HepG2 (cell line): ENCODE measurements around the gene ADGRB3. TPM values are rescaled to one million over a fixed set of nuclear protein-coding genes. Genes with fewer than 3 reads are reported as not detected.

Source experiments
- BATF2 ChIP-seq: sonication (generic); formaldehyde crosslinking; IDR thresholded peaks from 2 replicates; pipeline ENCODE4 v1.8.0; 2022; ENCODE audit warnings: mild to moderate bottlenecking, missing genetic modification reagents, moderate library complexity
- GFI1 ChIP-seq: sonication (generic); formaldehyde crosslinking; IDR thresholded peaks from 2 replicates; pipeline ENCODE4 v1.5.0; 2020; ENCODE audit warnings: missing genetic modification reagents, mild to moderate bottlenecking, borderline replicate concordance
- GZF1 ChIP-seq: sonication (generic); formaldehyde crosslinking; IDR thresholded peaks from 2 replicates; pipeline ENCODE4 v1.5.1; 2020; ENCODE audit warnings: mild to moderate bottlenecking, missing genetic modification reagents
- HES4 ChIP-seq: sonication (generic); formaldehyde crosslinking; IDR thresholded peaks from 2 replicates; pipeline ENCODE4 v1.9.0; 2021; ENCODE audit warnings: mild to moderate bottlenecking, missing genetic modification reagents, borderline replicate concordance
- IKZF5 ChIP-seq: IDR thresholded peaks from 2 replicates; pipeline ENCODE4 v1.6.1; 2018; ENCODE audit warnings: missing genetic modification reagents, mild to moderate bottlenecking, missing compliant biosample characterization
- MBD4 ChIP-seq: IDR thresholded peaks from 2 replicates; pipeline ENCODE4 v1.6.1; 2012; ENCODE audit warnings: low read length, inconsistent platforms, borderline replicate concordance
- NR2F1 ChIP-seq, 2 experiments: fragments of 450-650 bp in 1 of 2; formaldehyde crosslinking in 1 of 2; IDR thresholded peaks; 2 replicates each; pipeline versions ENCODE4 v1.5.0 to v1.6.1; 2016 to 2020; ENCODE audit warnings: mild to moderate bottlenecking in 1 of 2, missing compliant biosample characterization in 1 of 2, missing genetic modification reagents in 1 of 2, moderate library complexity in 1 of 2
- ONECUT2 ChIP-seq: sonication (generic); formaldehyde crosslinking; IDR thresholded peaks from 2 replicates; pipeline ENCODE4 v1.4.0; 2020; ENCODE audit warnings: missing genetic modification reagents
- PBX3 ChIP-seq: sonication (generic); formaldehyde crosslinking; IDR thresholded peaks from 2 replicates; pipeline ENCODE4 v1.8.1; 2023; ENCODE audit warnings: missing genetic modification reagents, inconsistent platforms, borderline replicate concordance
- ZBTB1 ChIP-seq: sonication (generic); formaldehyde crosslinking; IDR thresholded peaks from 2 replicates; pipeline ENCODE4 v1.4.0; 2020; ENCODE audit warnings: missing genetic modification reagents, borderline replicate concordance
- ZBTB33 ChIP-seq: sonication (generic); formaldehyde crosslinking; IDR thresholded peaks from 2 replicates; pipeline ENCODE4 v1.4.0; 2020; ENCODE audit warnings: missing genetic modification reagents
- ZNF12 ChIP-seq: sonication (generic); formaldehyde crosslinking; IDR thresholded peaks from 2 replicates; pipeline ENCODE4 v1.5.0; 2020; ENCODE audit warnings: missing genetic modification reagents
- ZNF326 ChIP-seq: sonication (generic); formaldehyde crosslinking; IDR thresholded peaks from 2 replicates; pipeline ENCODE4 v1.4.0; 2020; ENCODE audit warnings: missing genetic modification reagents, borderline replicate concordance
- ZNF772 ChIP-seq: sonication (generic); formaldehyde crosslinking; IDR thresholded peaks from 2 replicates; pipeline ENCODE4 v1.5.0; 2020; ENCODE audit warnings: mild to moderate bottlenecking, missing genetic modification reagents
- ZUFSP ChIP-seq: sonication (generic); formaldehyde crosslinking; IDR thresholded peaks from 2 replicates; pipeline ENCODE4 v1.9.0; 2021; ENCODE audit warnings: missing genetic modification reagents, mild to moderate bottlenecking, borderline replicate concordance
- polyA plus RNA-seq, 8 experiments: library from polyadenylated mRNA; depleted of rRNA in 3 of 8; stranded (reverse) in 7 of 8; unstranded in 1 of 8; fragments of >200 nt; fragmentation: Illumina TruSeq in 4 of 8; extraction: Trizol in 4 of 8; gene quantifications; 2 replicates each; pipeline versions ENCODE4 v1.2.1 to v1.2.3, GENCODE V29; 2011 to 2016; ENCODE audit warnings: low read depth in 4 of 8, missing spikeins in 1 of 8, mixed read lengths in 1 of 8; ENCODE audit not compliant: insufficient read depth in 1 of 8
- total RNA-seq, 5 experiments: library from RNA; depleted of rRNA; stranded (reverse); fragments of >200 nt; fragmentation: Illumina TruSeq; extraction: Trizol; gene quantifications; 2 replicates each; pipeline ENCODE4 v1.2.3, GENCODE V29; 2016; ENCODE audit warnings: low read depth in 1 of 5
- TF ChIP-seq, protein P1 (sequence below): sonication (generic); formaldehyde crosslinking; IDR thresholded peaks from 2 replicates; pipeline ENCODE4 v1.5.1; 2020; ENCODE audit warnings: mild to moderate bottlenecking, missing genetic modification reagents

The ADGRB3 gene
- total and polyA plus RNA-seq, 2 of the 13 experiments (the other 11 are each of a cell fraction or from before 2014, with no cell fraction given) = not detected

- TF ChIP-seq MBD4 (no peak), ZBTB33 (CRISPR knock-in tag) (peak; percentile 65; the same call in 1 of the 2 replicates), PBX3 (peak; percentile 93), BATF2 (0 out of 2 replicates have a peak, but pooled peaks have one; percentile 65), NR2F1 (CRISPR knock-in tag; IDR thresholded peaks at IDR 0.05) (peak in 1 of 2 experiments; percentile 65; a peak in 1 of 4 replicates), ZNF326 (CRISPR knock-in tag) (no peak), ZNF772 (peak; percentile 94), HES4 (CRISPR knock-in tag) (peak; percentile 98), GZF1 (peak; percentile 91), ZNF12 (CRISPR knock-in tag) (peak; percentile 94), IKZF5 (peak; percentile 98), ONECUT2 (peak; percentile 73), ZBTB1 (peak; percentile 92; the same call in 1 of the 2 replicates), ZUFSP (CRISPR knock-in tag) (no peak), GFI1 (CRISPR knock-in tag) (0 out of 2 replicates have a peak, but pooled peaks have one; percentile 29)
- TF ChIP-seq, protein P1, sequence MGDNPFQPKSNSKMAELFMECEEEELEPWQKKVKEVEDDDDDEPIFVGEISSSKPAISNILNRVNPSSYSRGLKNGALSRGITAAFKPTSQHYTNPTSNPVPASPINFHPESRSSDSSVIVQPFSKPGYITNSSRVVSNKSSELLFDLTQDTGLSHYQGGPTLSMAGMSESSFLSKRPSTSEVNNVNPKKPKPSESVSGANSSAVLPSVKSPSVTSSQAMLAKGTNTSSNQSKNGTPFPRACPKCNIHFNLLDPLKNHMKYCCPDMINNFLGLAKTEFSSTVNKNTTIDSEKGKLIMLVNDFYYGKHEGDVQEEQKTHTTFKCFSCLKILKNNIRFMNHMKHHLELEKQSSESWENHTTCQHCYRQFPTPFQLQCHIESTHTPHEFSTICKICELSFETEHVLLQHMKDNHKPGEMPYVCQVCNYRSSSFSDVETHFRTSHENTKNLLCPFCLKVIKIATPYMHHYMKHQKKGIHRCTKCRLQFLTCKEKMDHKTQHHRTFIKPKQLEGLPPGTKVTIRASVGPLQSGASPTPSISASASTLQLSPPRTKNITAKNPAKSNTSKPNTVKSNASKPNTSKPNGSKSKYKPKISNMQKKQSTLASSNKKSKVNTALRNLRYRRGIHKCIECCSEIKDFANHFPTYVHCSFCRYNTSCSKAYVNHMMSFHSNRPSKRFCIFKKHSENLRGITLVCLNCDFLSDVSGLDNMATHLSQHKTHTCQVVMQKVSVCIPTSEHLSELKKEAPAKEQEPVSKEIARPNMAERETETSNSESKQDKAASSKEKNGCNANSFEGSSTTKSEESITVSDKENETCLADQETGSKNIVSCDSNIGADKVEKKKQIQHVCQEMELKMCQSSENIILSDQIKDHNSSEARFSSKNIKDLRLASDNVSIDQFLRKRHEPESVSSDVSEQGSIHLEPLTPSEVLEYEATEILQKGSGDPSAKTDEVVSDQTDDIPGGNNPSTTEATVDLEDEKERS = peak; percentile 93
Measured at GRCh38 chr6:69232911-69233448, 597.9 kb downstream of the ADGRB3 start (continued).
